GM23248 (cell line): ENCODE results near the gene UBAC1. TPM values are rescaled to one million over a fixed set of nuclear protein-coding genes. Genes with fewer than 3 reads are reported as not detected.

ENCODE experiments used
- DNase-seq: peaks from one replicate; pipeline ENCODE4 v3.0.0-alpha.2; 2015
- H2AFZ ChIP-seq: fragments of 200-600 bp; sonication (generic); 2 replicates; pipeline ENCODE4 v1.6.1; 2016; ENCODE audit warnings: antibody characterized with exemption
- H3F3A ChIP-seq: fragments of 200-600 bp; sonication (generic); 2 replicates; pipeline ENCODE4 v1.6.1; 2016; ENCODE audit warnings: mild to moderate bottlenecking, antibody characterized with exemption, mixed run types; ENCODE audit not compliant: insufficient read depth
- H3K27ac ChIP-seq: fragments of 200-600 bp; sonication (generic); 2 replicates; pipeline ENCODE4 v1.5.1; 2016; ENCODE audit warnings: mild to moderate bottlenecking
- H3K27me3 ChIP-seq: fragments of 200-600 bp; sonication (generic); replicated peaks from 2 replicates; pipeline ENCODE4 v1.6.1; 2016; ENCODE audit warnings: mild to moderate bottlenecking; ENCODE audit not compliant: insufficient read depth
- H3K36me3 ChIP-seq: fragments of 200-600 bp; sonication (generic); 2 replicates; pipeline ENCODE4 v1.6.1; 2016; ENCODE audit warnings: low read depth, mild to moderate bottlenecking
- H3K4me1 ChIP-seq: fragments of 200-600 bp; sonication (generic); 2 replicates; pipeline ENCODE4 v1.6.1; 2016; ENCODE audit warnings: mild to moderate bottlenecking; ENCODE audit not compliant: insufficient read depth
- H3K4me2 ChIP-seq: fragments of 200-600 bp; sonication (generic); one replicate; pipeline ENCODE4 v1.6.1; 2016; ENCODE audit warnings: mild to moderate bottlenecking; ENCODE audit not compliant: unreplicated experiment
- H3K4me3 ChIP-seq: fragments of 200-600 bp; sonication (generic); 2 replicates; pipeline ENCODE4 v1.5.1; 2016; ENCODE audit warnings: mild to moderate bottlenecking
- H3K79me2 ChIP-seq: fragments of 200-600 bp; sonication (generic); 2 replicates; pipeline ENCODE4 v1.6.1; 2016; ENCODE audit warnings: mild to moderate bottlenecking; ENCODE audit not compliant: insufficient read depth
- H3K9ac ChIP-seq: fragments of 200-600 bp; sonication (generic); 2 replicates; pipeline ENCODE4 v1.6.1; 2016; ENCODE audit warnings: mild to moderate bottlenecking
- H3K9me2 ChIP-seq: fragments of 200-600 bp; sonication (generic); 2 replicates; pipeline ENCODE4 v1.6.1; 2016; ENCODE audit warnings: mixed run types, mild to moderate bottlenecking, moderate library complexity; ENCODE audit not compliant: insufficient read depth
- H3K9me3 ChIP-seq: fragments of 200-600 bp; sonication (generic); one replicate; pipeline ENCODE4 v1.6.1; 2017; ENCODE audit warnings: low read depth
- H4K20me1 ChIP-seq: fragments of 200-600 bp; sonication (generic); 2 replicates; pipeline ENCODE4 v1.6.0; 2016; ENCODE audit not compliant: insufficient read depth
- EZH2 ChIP-seq: fragments of 200-600 bp; sonication (generic); IDR thresholded peaks from 2 replicates; pipeline ENCODE4 v1.6.1; 2018; ENCODE audit warnings: antibody characterized with exemption, mild to moderate bottlenecking; ENCODE audit not compliant: insufficient read depth, poor library complexity, severe bottlenecking
- EZH2phosphoT487 ChIP-seq: fragments of 200-600 bp; sonication (generic); IDR thresholded peaks from 2 replicates; pipeline ENCODE4 v1.6.1; 2018; ENCODE audit warnings: antibody characterized with exemption, moderate library complexity, mild to moderate bottlenecking, low read depth; ENCODE audit not compliant: insufficient read depth
- WGBS, 2 experiments: methylation state at CpG; one replicate each; pipeline ENCODE4 v1.1.6; 2015 to 2017; ENCODE audit warnings: low lambda C conversion rate in 2 of 2, low coverage in 1 of 2; ENCODE audit errors: missing lambda C conversion rate in 2 of 2; 5-methylcytosine and 5-hydroxymethylcytosine counted together
- in situ Hi-C: fragments of 300-500 bp; cut with MboI; formaldehyde crosslinking; loops from 2 replicates; pipeline ENCODE4 v1.15.0; 2020
- polyA plus RNA-seq: library from polyadenylated mRNA; unstranded; fragments of >200 nt; fragmentation: Nextera tagmentation; extraction: Ambion mirVana; gene quantifications from 2 replicates; pipeline ENCODE4 v1.2.1, GENCODE V29; 2016
- total RNA-seq: library from RNA; depleted of rRNA; stranded (reverse); fragments of >200 nt; shearing (Covaris generic); gene quantifications from 2 replicates; pipeline ENCODE4 v1.2.3, GENCODE V29; 2014

UBAC1 gene
- total and polyA plus RNA-seq, 2 experiments from 2014 or later = 29.4 to 45.9 TPM

- in situ Hi-C loops = no loop called here
- DNase-seq = no peak
- Histone ChIP-seq H3K4me3 (no peak overlapping the region), H3K27me3 (no peaks in the 10 kb centered on the region), H3K4me2 (no peak overlapping the region), H2AFZ (no peak overlapping the region), H3K9ac (no peak overlapping the region), H3K27ac (no peak overlapping the region), H3K79me2 (no peaks in the 10 kb centered on the region), H3K4me1 (no peaks in the 10 kb centered on the region), H3F3A (no peaks in the 10 kb centered on the region), H3K9me2 (no peaks in the 10 kb centered on the region), H3K9me3 (no peaks in the 10 kb centered on the region), H3K36me3 (0 out of 2 replicates have a peak, but pooled peaks cover 6% of the 10 kb centered on the region), H4K20me1 (no peaks in the 10 kb centered on the region)
- 90% methylated on average over 18 of the region's 18 CpGs for WGBS, 2 experiments
- TF ChIP-seq EZH2 = no peak
- TF ChIP-seq EZH2phosphoT487 = no peak
These were observed 28.5 kb downstream of the UBAC1 start for GRCh38 chr9:135932656-135933055.

GRCh38 chr9:135931349-135931820 lies 29.8 kb downstream of the UBAC1 start:
- in situ Hi-C loops = no loop called here
- H3K36me3 ChIP-seq = 0 out of 2 replicates have a peak, but pooled peaks cover 3% of the 10 kb centered on the region
- H3K27ac ChIP-seq = no peak overlapping the region
- H3K4me2 ChIP-seq = no peak overlapping the region
- no peak for TF ChIP-seq EZH2
- TF ChIP-seq EZH2phosphoT487 = no peak
- WGBS, 2 experiments = 91 to 95% methylated on average over 28 to 31 of the region's 31 CpGs
- no peak overlapping the region for H2AFZ ChIP-seq
- H3K9me2 ChIP-seq = no peaks in the 10 kb centered on the region
- H3K4me1 ChIP-seq = peaks cover 9% of the 10 kb centered on the region
- H3K9ac ChIP-seq = no peak overlapping the region
- H3K27me3 ChIP-seq = no peaks in the 10 kb centered on the region
- no peak for DNase-seq
- H3K79me2 ChIP-seq = no peaks in the 10 kb centered on the region
- H3F3A ChIP-seq = no peaks in the 10 kb centered on the region
- no peak overlapping the region for H3K4me3 ChIP-seq
- H3K9me3 ChIP-seq = no peaks in the 10 kb centered on the region
- H4K20me1 ChIP-seq = no peaks in the 10 kb centered on the region

GRCh38 chr9:135930446-135931345 lies 30.5 kb downstream of the UBAC1 start:
- DNase-seq = no peak
- no peak overlapping the region for H3K9ac ChIP-seq
- no peak overlapping the region for H3K27ac ChIP-seq
- H3K9me3 ChIP-seq = no peaks in the 10 kb centered on the region
- H4K20me1 ChIP-seq = no peaks in the 10 kb centered on the region
- WGBS, 2 experiments = 96 to 97% methylated on average over 32 of the region's 33 CpGs
- peaks cover 15% of the 10 kb centered on the region for H3K4me1 ChIP-seq
- no peaks in the 10 kb centered on the region for H3F3A ChIP-seq
- no peak overlapping the region for H2AFZ ChIP-seq
- in situ Hi-C loops = no loop called here
- no peak overlapping the region for H3K4me2 ChIP-seq
- no peak overlapping the region for H3K4me3 ChIP-seq
- no peaks in the 10 kb centered on the region for H3K79me2 ChIP-seq
- H3K36me3 ChIP-seq = no peaks in the 10 kb centered on the region
- H3K9me2 ChIP-seq = no peaks in the 10 kb centered on the region
- no peaks in the 10 kb centered on the region for H3K27me3 ChIP-seq
- TF ChIP-seq EZH2 = no peak
- no peak for TF ChIP-seq EZH2phosphoT487

- no peak for DNase-seq
These were observed 31.3 kb downstream of the UBAC1 start for GRCh38 chr9:135929656-135930445.

More at GRCh38 chr9:135929656-135930445, 31.3 kb downstream of the UBAC1 start:
- Histone ChIP-seq H3K4me3 (no peak overlapping the region), H3K9me3 (no peaks in the 10 kb centered on the region), H3K9me2 (no peaks in the 10 kb centered on the region), H3K4me1 (peaks cover 15% of the 10 kb centered on the region), H3K36me3 (no peaks in the 10 kb centered on the region), H3K27me3 (no peaks in the 10 kb centered on the region), H2AFZ (no peak overlapping the region), H3K79me2 (no peaks in the 10 kb centered on the region), H3F3A (no peaks in the 10 kb centered on the region), H3K27ac (no peak overlapping the region), H4K20me1 (no peaks in the 10 kb centered on the region), H3K4me2 (no peak overlapping the region), H3K9ac (no peak overlapping the region)
- in situ Hi-C loops = no loop called here
- WGBS, 2 experiments = 88 to 95% methylated on average over 14 to 21 of the region's 21 CpGs
- no peak for TF ChIP-seq EZH2phosphoT487
- TF ChIP-seq EZH2 = no peak
